Measurements from ENCODE around the gene CASZ1. TPM values are rescaled to one million over a fixed set of nuclear protein-coding genes. Genes with fewer than 3 reads are reported as not detected.

CASZ1 gene
- total and polyA plus RNA-seq, 4 donors, result 3.4 to 39.0 (median 13.8) TPM

DNA sequence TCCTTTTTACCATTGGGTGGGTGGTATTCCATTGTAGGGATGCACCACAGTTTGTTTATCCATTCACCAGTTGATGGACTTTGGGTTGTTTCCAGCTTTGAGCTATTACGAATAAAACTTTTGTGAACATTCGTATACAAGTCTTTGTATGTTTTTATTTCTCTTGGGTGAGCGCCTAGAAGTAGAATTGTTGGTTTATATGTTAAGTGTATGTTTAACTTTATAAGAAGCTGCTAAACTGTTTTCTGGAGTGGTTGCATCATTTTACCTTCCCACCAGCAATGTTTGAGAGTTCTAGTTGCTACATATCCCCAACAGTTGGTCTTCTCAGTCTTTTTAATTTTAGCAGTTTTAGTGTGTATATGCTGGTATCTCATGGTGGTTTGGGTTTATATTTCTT is 189.2 kb downstream of the CASZ1 start:
- Histone ChIP-seq H3K4me3 (ENCODE audit: low read length in 2 of 2) (no peak overlapping the region), H3K36me3 (ENCODE audit: control insufficient read depth in 1 of 2, insufficient read depth in 2 of 2, low read length in 1 of 2) (no peaks in the 10 kb centered on the region), H3K4me1 (ENCODE audit: control insufficient read depth in 1 of 2, insufficient read depth in 2 of 2, low read length in 2 of 2) (no peaks in the 10 kb centered on the region), H3K27ac (ENCODE audit: low read depth in 1 of 2, low read length in 2 of 2) (no peak overlapping the region), H3K27me3 (ENCODE audit: control insufficient read depth in 1 of 2, insufficient read depth in 2 of 2, low read length in 1 of 2) (no peaks in the 10 kb centered on the region), H3K9me3 (ENCODE audit: control insufficient read depth, low read length) (no peaks in the 10 kb centered on the region)
- intact Hi-C loops (cut with DNase I), result no loop called here
- DNase-seq, result no peak
- no peak for ATAC-seq (ENCODE audit: low FRiP score)
- WGBS, 2 donors, result 86% methylated on average over 3 of the region's 3 CpGs

DNA sequence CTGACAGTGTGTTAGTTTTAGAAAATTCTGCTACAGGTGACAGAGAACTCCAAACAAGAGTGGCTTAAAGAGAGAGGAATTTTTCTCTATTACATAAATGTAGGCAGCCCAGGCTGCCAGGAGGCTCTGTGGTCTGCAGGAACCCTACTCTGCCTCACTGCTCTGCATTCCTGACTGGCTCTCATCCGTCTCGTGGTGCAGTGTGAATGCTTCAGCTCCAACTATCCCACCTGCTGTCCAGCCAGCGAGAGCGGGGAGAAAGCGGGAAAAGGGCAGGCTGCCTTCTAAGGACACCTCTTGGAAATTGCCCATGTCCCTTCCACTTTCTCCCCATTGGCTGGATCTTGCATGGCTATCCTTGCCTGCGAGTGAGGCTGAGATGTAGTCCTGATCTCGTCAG is 190.4 kb downstream of the CASZ1 start:
- intact Hi-C loops (cut with DNase I), result no loop called here
- H3K4me3 ChIP-seq (ENCODE audit: low read length in 2 of 2), result no peak overlapping the region
- 90 to 92% methylated on average over 7 of the region's 7 CpGs for WGBS, 2 donors
- no peak overlapping the region for H3K27ac ChIP-seq (ENCODE audit: low read depth in 1 of 2, low read length in 2 of 2)
- ATAC-seq (ENCODE audit: low FRiP score), result no peak
- no peaks in the 10 kb centered on the region for H3K36me3 ChIP-seq (ENCODE audit: control insufficient read depth in 1 of 2, insufficient read depth in 2 of 2, low read length in 1 of 2)
- H3K27me3 ChIP-seq (ENCODE audit: control insufficient read depth in 1 of 2, insufficient read depth in 2 of 2, low read length in 1 of 2), result no peaks in the 10 kb centered on the region
- no peak for DNase-seq
- no peaks in the 10 kb centered on the region for H3K4me1 ChIP-seq (ENCODE audit: control insufficient read depth in 1 of 2, insufficient read depth in 2 of 2, low read length in 2 of 2)
- no peaks in the 10 kb centered on the region for H3K9me3 ChIP-seq (ENCODE audit: control insufficient read depth, low read length)

DNA sequence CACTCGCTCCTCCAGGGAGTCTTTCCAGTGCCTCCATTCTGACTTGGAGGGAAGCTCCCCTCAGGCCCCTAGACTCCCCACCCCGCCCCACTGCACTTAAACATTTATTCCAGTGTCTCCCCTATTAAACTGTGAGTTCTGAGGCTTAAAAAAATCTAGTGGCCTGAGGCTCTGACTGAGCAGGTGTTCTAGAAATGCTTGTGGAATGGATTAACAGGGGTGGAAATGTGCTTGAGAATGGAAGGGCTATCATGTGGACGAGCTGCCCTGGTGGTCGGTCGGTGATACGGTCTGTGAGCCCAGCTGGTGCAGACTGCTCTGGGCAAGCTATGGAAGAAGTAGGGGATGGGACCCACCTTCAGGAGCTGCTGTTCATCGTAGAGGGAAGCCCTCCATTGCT is 191.5 kb downstream of the CASZ1 start:
- intact Hi-C loops (cut with DNase I), result no loop called here

GRCh38 chr1:10602936-10603335 is 193.5 kb downstream of the CASZ1 start:
- no peaks in the 10 kb centered on the region for H3K36me3 ChIP-seq (ENCODE audit: control insufficient read depth in 1 of 2, insufficient read depth in 2 of 2, low read length in 1 of 2)
- no peak for ATAC-seq (ENCODE audit: low FRiP score)
- H3K27ac ChIP-seq (ENCODE audit: low read depth in 1 of 2, low read length in 2 of 2), result no peak overlapping the region
- no peaks in the 10 kb centered on the region for H3K9me3 ChIP-seq (ENCODE audit: control insufficient read depth, low read length)
- no peaks in the 10 kb centered on the region for H3K27me3 ChIP-seq (ENCODE audit: control insufficient read depth in 1 of 2, insufficient read depth in 2 of 2, low read length in 1 of 2)
- intact Hi-C loops (cut with DNase I), result no loop called here
- DNase-seq, result no peak
- H3K4me3 ChIP-seq (ENCODE audit: low read length in 2 of 2), result no peak overlapping the region
- WGBS, 2 donors, result 91 to 93% methylated on average over 3 of the region's 3 CpGs
- H3K4me1 ChIP-seq (ENCODE audit: control insufficient read depth in 1 of 2, insufficient read depth in 2 of 2, low read length in 2 of 2), result no peaks in the 10 kb centered on the region

More for the DNA sequence above, 191.5 kb downstream of the CASZ1 start:
- no peaks in the 10 kb centered on the region for H3K4me1 ChIP-seq (ENCODE audit: control insufficient read depth in 1 of 2, insufficient read depth in 2 of 2, low read length in 2 of 2)
- ATAC-seq (ENCODE audit: low FRiP score) (no peak), DNase-seq (no peak)
- H3K4me3 ChIP-seq (ENCODE audit: low read length in 2 of 2), result no peak overlapping the region
- WGBS, 2 donors, result 98% methylated on average over 7 of the region's 7 CpGs
- no peaks in the 10 kb centered on the region for H3K27me3 ChIP-seq (ENCODE audit: control insufficient read depth in 1 of 2, insufficient read depth in 2 of 2, low read length in 1 of 2)
- no peaks in the 10 kb centered on the region for H3K9me3 ChIP-seq (ENCODE audit: control insufficient read depth, low read length)
- no peaks in the 10 kb centered on the region for H3K36me3 ChIP-seq (ENCODE audit: control insufficient read depth in 1 of 2, insufficient read depth in 2 of 2, low read length in 1 of 2)
- no peak overlapping the region for H3K27ac ChIP-seq (ENCODE audit: low read depth in 1 of 2, low read length in 2 of 2)

DNA sequence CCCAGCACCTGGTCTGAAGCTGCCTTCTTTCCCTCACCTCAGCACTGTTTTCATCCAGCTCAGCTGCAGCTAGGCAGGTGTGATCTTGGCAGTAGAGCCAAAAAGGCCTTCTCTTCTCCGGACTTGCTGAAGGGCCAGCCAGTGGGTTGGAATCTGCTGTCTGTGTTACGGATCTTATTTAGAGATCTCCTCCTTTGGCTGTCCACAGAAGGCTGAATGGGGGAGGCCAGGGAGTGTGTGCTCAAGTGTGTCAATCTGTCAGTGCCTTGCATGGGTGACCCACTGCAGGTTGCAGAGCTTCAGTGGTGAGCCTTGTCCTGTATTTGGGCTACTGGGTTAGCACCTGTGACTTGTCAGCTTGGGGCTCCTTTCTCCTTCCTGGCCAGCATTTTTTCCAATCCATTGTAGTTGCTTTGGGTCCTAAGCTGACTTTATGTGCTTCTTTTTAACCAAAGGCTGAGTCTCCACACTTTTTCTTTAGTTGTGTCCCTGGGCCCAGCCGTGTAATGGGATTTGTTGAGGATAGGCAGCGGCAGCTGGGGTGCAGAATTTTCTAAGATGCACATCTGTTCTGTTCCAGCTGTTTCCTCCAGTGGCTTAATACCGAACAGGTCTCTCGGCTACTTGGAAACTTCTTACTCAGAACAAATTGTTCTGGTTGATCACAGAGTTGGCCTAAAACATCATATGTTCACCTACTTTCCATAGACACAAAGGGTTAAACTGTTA is 194.9 kb downstream of the CASZ1 start:
- H3K27me3 ChIP-seq (ENCODE audit: control insufficient read depth in 1 of 2, insufficient read depth in 2 of 2, low read length in 1 of 2), result no peaks in the 10 kb centered on the region
- H3K36me3 ChIP-seq (ENCODE audit: control insufficient read depth in 1 of 2, insufficient read depth in 2 of 2, low read length in 1 of 2), result no peaks in the 10 kb centered on the region
- no peaks in the 10 kb centered on the region for H3K4me1 ChIP-seq (ENCODE audit: control insufficient read depth in 1 of 2, insufficient read depth in 2 of 2, low read length in 2 of 2)
- no peak for ATAC-seq (ENCODE audit: low FRiP score)
- no peak overlapping the region for H3K4me3 ChIP-seq (ENCODE audit: low read length in 2 of 2)
- no peaks in the 10 kb centered on the region for H3K9me3 ChIP-seq (ENCODE audit: control insufficient read depth, low read length)
- H3K27ac ChIP-seq (ENCODE audit: low read depth in 1 of 2, low read length in 2 of 2), result no peak overlapping the region
- no peak for DNase-seq
- intact Hi-C loops (cut with DNase I), result no loop called here
- WGBS, 2 donors, result 92% methylated on average over 6 of the region's 6 CpGs

DNA sequence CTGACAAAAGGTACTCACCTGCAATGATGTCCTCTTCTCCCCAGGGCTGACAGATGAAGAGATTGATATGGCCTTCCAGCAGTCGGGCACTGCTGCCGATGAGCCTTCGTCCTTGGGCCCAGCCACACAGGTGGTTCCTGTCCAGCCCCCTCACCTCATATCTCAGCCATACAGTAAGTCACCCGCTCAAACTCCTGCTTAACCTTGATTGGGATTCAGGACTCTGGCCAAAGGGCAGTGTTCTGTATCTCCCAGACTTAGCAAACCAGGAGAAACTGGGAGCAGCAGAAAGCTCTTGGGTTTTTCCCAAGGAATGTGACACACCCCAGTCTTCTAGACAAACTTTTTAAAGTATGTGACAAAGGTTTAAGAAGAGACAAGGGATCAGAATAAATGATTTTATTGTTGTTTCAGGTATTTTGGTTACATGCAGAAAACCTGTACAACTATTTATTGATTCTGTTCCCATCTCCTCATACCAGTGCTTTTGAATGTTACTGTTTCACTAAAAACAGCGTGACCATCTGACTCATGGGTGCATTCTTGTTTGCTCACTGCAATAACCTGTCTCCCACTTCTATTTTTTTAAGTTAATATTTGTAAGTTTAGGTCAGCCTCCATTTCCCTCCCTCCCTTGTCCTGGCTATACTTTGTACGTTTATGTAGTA is 197.1 kb downstream of the CASZ1 start:
- no peak for ATAC-seq (ENCODE audit: low FRiP score)
- no peak overlapping the region for H3K27ac ChIP-seq (ENCODE audit: low read depth in 1 of 2, low read length in 2 of 2)
- no peaks in the 10 kb centered on the region for H3K27me3 ChIP-seq (ENCODE audit: control insufficient read depth in 1 of 2, insufficient read depth in 2 of 2, low read length in 1 of 2)
- WGBS, 2 donors, result 77 to 79% methylated on average over 6 of the region's 6 CpGs
- H3K4me1 ChIP-seq (ENCODE audit: control insufficient read depth in 1 of 2, insufficient read depth in 2 of 2, low read length in 2 of 2), result no peaks in the 10 kb centered on the region
- DNase-seq, result no peak
- intact Hi-C loops (cut with DNase I), result no loop called here
- no peaks in the 10 kb centered on the region for H3K36me3 ChIP-seq (ENCODE audit: control insufficient read depth in 1 of 2, insufficient read depth in 2 of 2, low read length in 1 of 2)
- no peaks in the 10 kb centered on the region for H3K9me3 ChIP-seq (ENCODE audit: control insufficient read depth, low read length)
- H3K4me3 ChIP-seq (ENCODE audit: low read length in 2 of 2), result no peak overlapping the region

DNA sequence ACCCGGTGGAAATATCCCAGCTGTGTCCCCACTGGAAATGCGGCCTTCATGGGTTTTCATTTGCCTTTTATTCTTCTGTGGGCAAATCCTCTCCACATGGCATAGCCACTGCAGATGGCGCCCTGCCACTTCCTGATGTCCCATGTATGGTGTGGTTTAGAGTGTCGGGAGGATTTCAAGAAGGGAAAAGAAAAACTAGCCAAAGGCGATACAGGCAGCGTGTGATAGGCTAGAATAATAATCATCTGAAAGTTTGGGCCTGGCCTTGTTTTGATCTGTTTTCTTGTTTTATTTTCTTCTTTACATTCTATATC is 198.1 kb downstream of the CASZ1 start:
- DNase-seq (no peak), ATAC-seq (ENCODE audit: low FRiP score) (no peak)
- WGBS, 2 donors, result 76 to 79% methylated on average over 6 of the region's 6 CpGs
- H3K27me3 ChIP-seq (ENCODE audit: control insufficient read depth in 1 of 2, insufficient read depth in 2 of 2, low read length in 1 of 2), result no peaks in the 10 kb centered on the region
- H3K4me3 ChIP-seq (ENCODE audit: low read length in 2 of 2), result no peak overlapping the region
- H3K9me3 ChIP-seq (ENCODE audit: control insufficient read depth, low read length), result no peaks in the 10 kb centered on the region
- H3K4me1 ChIP-seq (ENCODE audit: control insufficient read depth in 1 of 2, insufficient read depth in 2 of 2, low read length in 2 of 2), result no peaks in the 10 kb centered on the region
- no peaks in the 10 kb centered on the region for H3K36me3 ChIP-seq (ENCODE audit: control insufficient read depth in 1 of 2, insufficient read depth in 2 of 2, low read length in 1 of 2)
- H3K27ac ChIP-seq (ENCODE audit: low read depth in 1 of 2, low read length in 2 of 2), result no peak overlapping the region
- intact Hi-C loops (cut with DNase I), result no loop called here

GRCh38 chr1:10597492-10598388 is 198.7 kb downstream of the CASZ1 start:
- DNase-seq (no peak), ATAC-seq (ENCODE audit: low FRiP score) (no peak)
- intact Hi-C loops (cut with DNase I), result no loop called here
- H3K9me3 ChIP-seq (ENCODE audit: control insufficient read depth, low read length), result no peaks in the 10 kb centered on the region
- no peak overlapping the region for H3K4me3 ChIP-seq (ENCODE audit: low read length in 2 of 2)
- H3K27me3 ChIP-seq (ENCODE audit: control insufficient read depth in 1 of 2, insufficient read depth in 2 of 2, low read length in 1 of 2), result no peaks in the 10 kb centered on the region
- WGBS, 2 donors, result 90 to 94% methylated on average over 13 of the region's 13 CpGs
- no peaks in the 10 kb centered on the region for H3K36me3 ChIP-seq (ENCODE audit: control insufficient read depth in 1 of 2, insufficient read depth in 2 of 2, low read length in 1 of 2)
- no peak overlapping the region for H3K27ac ChIP-seq (ENCODE audit: low read depth in 1 of 2, low read length in 2 of 2)
- H3K4me1 ChIP-seq (ENCODE audit: control insufficient read depth in 1 of 2, insufficient read depth in 2 of 2, low read length in 2 of 2), result no peaks in the 10 kb centered on the region

All from aorta (tissue), 5 donors.